T-helper 2 cell treated with Interferon-gamma antibody and Interleukin-4, amounts not matched to agents 5 μg/mL and 100 μg/mL, for 36 hours (primary cell): ENCODE results near the gene SKOR1.

Experiments
- DNase-seq: peaks from one replicate; pipeline ENCODE4 v3.0.0; 2021; ENCODE audit warnings: low spot score
- H3K27ac Mint-ChIP-seq: one replicate; pipeline ENCODE4 v1.8.0; 2021; ENCODE audit warnings: mild to moderate bottlenecking, mixed read lengths
- H3K27me3 Mint-ChIP-seq: one replicate; pipeline ENCODE4 v1.8.0; 2021; ENCODE audit warnings: low read depth, mixed read lengths
- H3K36me3 Mint-ChIP-seq: one replicate; pipeline ENCODE4 v1.8.0; 2021; ENCODE audit warnings: low read depth, mixed read lengths
- H3K4me1 Mint-ChIP-seq: one replicate; pipeline ENCODE4 v1.8.0; 2021; ENCODE audit warnings: low read depth, mixed read lengths
- H3K4me3 Mint-ChIP-seq: one replicate; pipeline ENCODE4 v1.8.0; 2022; ENCODE audit warnings: mild to moderate bottlenecking, moderate library complexity, mixed read lengths
- H3K9me3 Mint-ChIP-seq: one replicate; pipeline ENCODE4 v1.8.0; 2021; ENCODE audit warnings: mixed read lengths

The SKOR1 gene

GRCh38 chr15:67805008-67805665 lies 20.2 kb upstream of the SKOR1 start:
- Mint-ChIP-seq H3K9me3 (no peaks in the 10 kb centered on the region), H3K27ac (no peak overlapping the region), H3K27me3 (no peaks in the 10 kb centered on the region), H3K36me3 (no peaks in the 10 kb centered on the region), H3K4me1 (no peaks in the 10 kb centered on the region), H3K4me3 (no peak overlapping the region)
- no peak for DNase-seq

- Mint-ChIP-seq H3K9me3 (no peaks in the 10 kb centered on the region), H3K4me1 (no peaks in the 10 kb centered on the region), H3K36me3 (no peaks in the 10 kb centered on the region), H3K4me3 (no peak overlapping the region), H3K27me3 (no peaks in the 10 kb centered on the region), H3K27ac (no peak overlapping the region)
- DNase-seq: no peak
These were observed 19.4 kb upstream of the SKOR1 start for GRCh38 chr15:67805666-67806516.

- no peak overlapping the region for H3K27ac Mint-ChIP-seq
- no peaks in the 10 kb centered on the region for H3K36me3 Mint-ChIP-seq
- no peaks in the 10 kb centered on the region for H3K4me1 Mint-ChIP-seq
- H3K9me3 Mint-ChIP-seq: no peaks in the 10 kb centered on the region
- DNase-seq: no peak
- no peaks in the 10 kb centered on the region for H3K27me3 Mint-ChIP-seq
- no peak overlapping the region for H3K4me3 Mint-ChIP-seq
These were observed 18.8 kb upstream of the SKOR1 start for GRCh38 chr15:67806536-67806935.

- Mint-ChIP-seq H3K4me3 (no peak overlapping the region), H3K27me3 (no peaks in the 10 kb centered on the region), H3K4me1 (no peaks in the 10 kb centered on the region), H3K36me3 (no peaks in the 10 kb centered on the region), H3K9me3 (no peaks in the 10 kb centered on the region), H3K27ac (no peak overlapping the region)
- no peak for DNase-seq
These were observed 18.2 kb upstream of the SKOR1 start for GRCh38 chr15:67807141-67807540.

GRCh38 chr15:67807836-67808235 lies 17.5 kb upstream of the SKOR1 start:
- H3K27ac Mint-ChIP-seq: no peak overlapping the region
- no peaks in the 10 kb centered on the region for H3K27me3 Mint-ChIP-seq
- DNase-seq: no peak
- no peak overlapping the region for H3K4me3 Mint-ChIP-seq
- no peaks in the 10 kb centered on the region for H3K4me1 Mint-ChIP-seq
- no peaks in the 10 kb centered on the region for H3K36me3 Mint-ChIP-seq
- no peaks in the 10 kb centered on the region for H3K9me3 Mint-ChIP-seq

- DNase-seq: no peak
- Mint-ChIP-seq H3K9me3 (no peaks in the 10 kb centered on the region), H3K4me1 (no peaks in the 10 kb centered on the region), H3K36me3 (no peaks in the 10 kb centered on the region), H3K27ac (no peak overlapping the region), H3K27me3 (no peaks in the 10 kb centered on the region), H3K4me3 (no peak overlapping the region)
These were observed 16.5 kb upstream of the SKOR1 start for GRCh38 chr15:67808821-67809220.

- no peaks in the 10 kb centered on the region for H3K9me3 Mint-ChIP-seq
- no peak overlapping the region for H3K27ac Mint-ChIP-seq
- DNase-seq: no peak
- H3K27me3 Mint-ChIP-seq: no peaks in the 10 kb centered on the region
- H3K4me3 Mint-ChIP-seq: no peak overlapping the region
- H3K4me1 Mint-ChIP-seq: no peaks in the 10 kb centered on the region
- no peaks in the 10 kb centered on the region for H3K36me3 Mint-ChIP-seq
These were observed 15.9 kb upstream of the SKOR1 start for GRCh38 chr15:67809441-67809840.

- DNase-seq: no peak
- Mint-ChIP-seq H3K4me1 (no peaks in the 10 kb centered on the region), H3K27me3 (no peaks in the 10 kb centered on the region), H3K9me3 (no peaks in the 10 kb centered on the region), H3K36me3 (no peaks in the 10 kb centered on the region), H3K4me3 (no peak overlapping the region), H3K27ac (no peak overlapping the region)
These were observed 15.4 kb upstream of the SKOR1 start for GRCh38 chr15:67809866-67810265.

- no peak overlapping the region for H3K27ac Mint-ChIP-seq
- H3K9me3 Mint-ChIP-seq: no peaks in the 10 kb centered on the region
- DNase-seq: no peak
- H3K27me3 Mint-ChIP-seq: peaks cover 8% of the 10 kb centered on the region
- H3K36me3 Mint-ChIP-seq: no peaks in the 10 kb centered on the region
- no peaks in the 10 kb centered on the region for H3K4me1 Mint-ChIP-seq
- H3K4me3 Mint-ChIP-seq: no peak overlapping the region
These were observed 13.1 kb upstream of the SKOR1 start for GRCh38 chr15:67812241-67812644.

GRCh38 chr15:67813104-67813634 lies 12.1 kb upstream of the SKOR1 start:
- Mint-ChIP-seq H3K4me1 (no peaks in the 10 kb centered on the region), H3K27ac (no peak overlapping the region), H3K9me3 (no peaks in the 10 kb centered on the region), H3K36me3 (no peaks in the 10 kb centered on the region), H3K27me3 (peaks cover 11% of the 10 kb centered on the region), H3K4me3 (no peak overlapping the region)
- DNase-seq: no peak

GRCh38 chr15:67815036-67815592 lies 10.2 kb upstream of the SKOR1 start:
- Mint-ChIP-seq H3K27me3 (peaks cover 27% of the 10 kb centered on the region), H3K4me3 (no peak overlapping the region), H3K36me3 (no peaks in the 10 kb centered on the region), H3K27ac (no peak overlapping the region), H3K9me3 (no peaks in the 10 kb centered on the region), H3K4me1 (no peaks in the 10 kb centered on the region)
- DNase-seq: no peak

- Mint-ChIP-seq H3K27me3 (peaks cover 43% of the 10 kb centered on the region), H3K9me3 (no peaks in the 10 kb centered on the region), H3K4me3 (no peak overlapping the region), H3K4me1 (peaks cover 4% of the 10 kb centered on the region), H3K27ac (no peak overlapping the region), H3K36me3 (no peaks in the 10 kb centered on the region)
- DNase-seq: no peak
These were observed 8.6 kb upstream of the SKOR1 start for GRCh38 chr15:67816668-67817067.

GRCh38 chr15:67818464-67818863 lies 6.8 kb upstream of the SKOR1 start:
- H3K27ac Mint-ChIP-seq: no peak overlapping the region
- H3K4me3 Mint-ChIP-seq: no peak overlapping the region
- no peaks in the 10 kb centered on the region for H3K9me3 Mint-ChIP-seq
- DNase-seq: no peak
- H3K27me3 Mint-ChIP-seq: peaks cover 56% of the 10 kb centered on the region
- H3K36me3 Mint-ChIP-seq: no peaks in the 10 kb centered on the region
- peaks cover 6% of the 10 kb centered on the region for H3K4me1 Mint-ChIP-seq

GRCh38 chr15:67819636-67820035 lies 5.7 kb upstream of the SKOR1 start:
- Mint-ChIP-seq H3K4me3 (no peak overlapping the region), H3K27me3 (peaks cover 68% of the 10 kb centered on the region), H3K4me1 (peaks cover 13% of the 10 kb centered on the region), H3K27ac (no peak overlapping the region), H3K9me3 (no peaks in the 10 kb centered on the region), H3K36me3 (peaks cover 6% of the 10 kb centered on the region)
- DNase-seq: no peak
